GM19351 (cell line): ENCODE results near the gene TMEM198.

Experiments
- ATAC-seq: cut with Tn5 transposase; IDR thresholded peaks from one replicate; pipeline ENCODE4 v1.9.1; 2021; ENCODE audit warnings: mild to moderate bottlenecking, moderate library complexity; ENCODE audit not compliant: unreplicated experiment

The TMEM198 gene

GRCh38 chr2:219575566-219576504, 32.0 kb downstream of the TMEM198 start:
- no peak for ATAC-seq

- ATAC-seq, result no peak
Measured at GRCh38 chr2:219576505-219577388, 32.9 kb downstream of the TMEM198 start.

GRCh38 chr2:219578811-219579613, 35.2 kb downstream of the TMEM198 start:
- no peak for ATAC-seq

- ATAC-seq, result no peak
Measured at GRCh38 chr2:219581346-219581745, 37.5 kb downstream of the TMEM198 start.

- no peak for ATAC-seq
Measured at GRCh38 chr2:219591091-219591490, 47.3 kb downstream of the TMEM198 start.

- no peak for ATAC-seq
Measured at GRCh38 chr2:219592736-219593135, 48.9 kb downstream of the TMEM198 start.

GRCh38 chr2:219593154-219593553, 49.3 kb downstream of the TMEM198 start:
- no peak for ATAC-seq

GRCh38 chr2:219595256-219595655, 51.4 kb downstream of the TMEM198 start:
- ATAC-seq, result no peak

GRCh38 chr2:219596954-219597551, 53.2 kb downstream of the TMEM198 start:
- ATAC-seq, result peak; percentile 2

GRCh38 chr2:219597552-219598307, 53.9 kb downstream of the TMEM198 start, which contains the start of gene STK11IP:
Gene STK11IP, plus strand, starts transcription at chr2:219597857. Its CDS starts 263 bp downstream, at chr2:219598120.
- peak; percentile 88 for ATAC-seq

GRCh38 chr2:219598308-219599078, 54.7 kb downstream of the TMEM198 start:
- ATAC-seq, result no peak
